D721Med (cell line): ENCODE results near the gene ISL1.
A peak's percentile ranks its signal among the peaks of the same experiment; 100 is the strongest.

Experiments used
- DNase-seq: peaks from one replicate; pipeline ENCODE4 v3.0.0; 2011; ENCODE audit warnings: low spot score; ENCODE audit not compliant: insufficient read length
- FAIRE-seq: peaks from 2 replicates; lab custom pipeline; 2011; peaks lifted over from hg19 to GRCh38; lab: Jason Lieb, UNC
- CTCF ChIP-seq: IDR thresholded peaks from 2 replicates; pipeline ENCODE4 v1.5.1; 2012; ENCODE audit warnings: mild to moderate bottlenecking, control low read depth; ENCODE audit not compliant: insufficient read depth; ENCODE audit errors: missing control alignments

The ISL1 gene

GRCh38 chr5:51383131-51384121, at the start of gene ISL1:
TSS of gene ISL1 (plus strand) at chr5:51383448. CDS start at chr5:51383672, 224 bp downstream.
- FAIRE-seq (no peak), DNase-seq (peak; percentile 66)
- no peak for TF ChIP-seq CTCF

GRCh38 chr5:51336878-51337277, 46.4 kb upstream of the ISL1 start:
- FAIRE-seq (no peak), DNase-seq (no peak)
- no peak for TF ChIP-seq CTCF

GRCh38 chr5:51345106-51345505, 38.1 kb upstream of the ISL1 start:
- TF ChIP-seq CTCF = no peak
- FAIRE-seq (no peak), DNase-seq (no peak)

- DNase-seq (no peak), FAIRE-seq (no peak)
- no peak for TF ChIP-seq CTCF
Observed at GRCh38 chr5:51347157-51347556, 36.1 kb upstream of the ISL1 start.

- no peak for DNase-seq
- no peak for FAIRE-seq
- peak; percentile 35 for TF ChIP-seq CTCF
Observed at GRCh38 chr5:51347704-51348103, 35.5 kb upstream of the ISL1 start.

GRCh38 chr5:51371052-51371451, 12.2 kb upstream of the ISL1 start:
- TF ChIP-seq CTCF = no peak
- FAIRE-seq = no peak
- DNase-seq = no peak
